ENCODE data around the gene SEZ6L.

Gene SEZ6L

GRCh38 chr22:26134654-26135330, 34.5 kb upstream of the SEZ6L start:
- no peak for DNase-seq (ENCODE audit: low read depth)
- no peak overlapping the region for H3K4me3 ChIP-seq (ENCODE audit: low read length)
- no peak for TF ChIP-seq CTCF (conservative IDR thresholded peaks at IDR 0.05; ENCODE audit: low read length)

- no peak for DNase-seq (ENCODE audit: low read depth)
- no peak overlapping the region for H3K4me3 ChIP-seq (ENCODE audit: low read length)
- no peak for TF ChIP-seq CTCF (conservative IDR thresholded peaks at IDR 0.05; ENCODE audit: low read length)
Observed at GRCh38 chr22:26135806-26136205, 33.5 kb upstream of the SEZ6L start.

- no peak for TF ChIP-seq CTCF (conservative IDR thresholded peaks at IDR 0.05; ENCODE audit: low read length)
- H3K4me3 ChIP-seq (ENCODE audit: low read length) = no peak overlapping the region
- no peak for DNase-seq (ENCODE audit: low read depth)
Observed at GRCh38 chr22:26139310-26139709, 30.0 kb upstream of the SEZ6L start.

- no peak for DNase-seq (ENCODE audit: low read depth)
- no peak for TF ChIP-seq CTCF (conservative IDR thresholded peaks at IDR 0.05; ENCODE audit: low read length)
- no peak overlapping the region for H3K4me3 ChIP-seq (ENCODE audit: low read length)
Observed at GRCh38 chr22:26141831-26142230, 27.4 kb upstream of the SEZ6L start.

GRCh38 chr22:26143806-26144325, 25.4 kb upstream of the SEZ6L start:
- no peak for TF ChIP-seq CTCF (conservative IDR thresholded peaks at IDR 0.05; ENCODE audit: low read length)
- DNase-seq (ENCODE audit: low read depth) = no peak
- no peak overlapping the region for H3K4me3 ChIP-seq (ENCODE audit: low read length)

- no peak for DNase-seq (ENCODE audit: low read depth)
- no peak for TF ChIP-seq CTCF (conservative IDR thresholded peaks at IDR 0.05; ENCODE audit: low read length)
Observed at GRCh38 chr22:26159886-26160285, 9.4 kb upstream of the SEZ6L start.

GRCh38 chr22:26161746-26162145, 7.5 kb upstream of the SEZ6L start:
- no peak for TF ChIP-seq CTCF (conservative IDR thresholded peaks at IDR 0.05; ENCODE audit: low read length)
- DNase-seq (ENCODE audit: low read depth) = no peak
- H3K4me3 ChIP-seq (ENCODE audit: low read length) = no peak overlapping the region

More at GRCh38 chr22:26159886-26160285, 9.4 kb upstream of the SEZ6L start:
- no peak overlapping the region for H3K4me3 ChIP-seq (ENCODE audit: low read length)

All from AG10803 (cell line).